GM21447 (cell line): ENCODE measurements around the gene CFI.
"Not testable (repeated sequence)": the region's sequence is repeated elsewhere in the genome, so short reads cannot be mapped to it uniquely, and the experiment has no call there.

Experiments used
- ATAC-seq: cut with Tn5 transposase; IDR thresholded peaks from one replicate; pipeline ENCODE4 v1.9.1; 2021; ENCODE audit not compliant: unreplicated experiment

Gene CFI

GRCh38 chr4:109801099-109801789 is 555 bp downstream of the CFI start:
- no peak for ATAC-seq

GRCh38 chr4:109798866-109799265 is 2.9 kb downstream of the CFI start:
- no peak for ATAC-seq

DNA sequence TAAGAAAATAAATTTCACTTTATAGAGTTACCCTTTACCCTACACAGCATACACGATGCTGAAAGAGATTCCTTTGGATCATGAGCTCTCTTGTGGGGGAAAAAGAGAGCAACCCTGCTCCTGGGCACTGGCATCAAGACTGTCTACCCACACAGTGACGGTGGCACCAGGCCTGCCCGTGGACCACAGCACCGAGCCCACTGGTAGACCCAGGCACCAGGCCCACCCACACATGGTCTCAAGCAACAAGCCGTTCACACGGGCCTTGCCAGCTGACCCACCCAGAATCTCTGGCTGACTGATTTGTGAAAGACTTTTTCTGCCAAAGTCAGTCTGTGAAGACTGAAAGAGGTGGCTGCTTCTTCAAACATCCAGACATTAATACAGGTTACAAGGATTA is 6.7 kb downstream of the CFI start:
- ATAC-seq = no peak

DNA sequence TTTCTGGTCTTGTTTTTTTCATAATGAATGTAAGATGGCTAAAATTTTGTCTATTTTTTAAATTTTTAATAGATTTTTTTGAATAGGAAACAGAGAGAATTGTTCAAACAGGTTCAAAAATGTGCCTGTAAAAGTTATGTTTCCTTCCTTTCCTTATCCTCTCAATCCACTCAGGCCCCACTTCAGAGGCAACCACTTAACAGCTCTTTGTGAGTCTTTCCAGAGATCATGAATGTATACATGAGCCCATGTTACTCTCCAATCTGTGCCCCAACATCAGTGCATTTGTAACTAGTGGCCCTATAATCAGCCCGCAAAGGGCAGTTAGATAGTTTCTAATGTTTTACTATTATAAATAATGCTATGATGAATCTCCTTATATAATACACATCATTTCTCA is 14.0 kb downstream of the CFI start:
- no peak for ATAC-seq

DNA sequence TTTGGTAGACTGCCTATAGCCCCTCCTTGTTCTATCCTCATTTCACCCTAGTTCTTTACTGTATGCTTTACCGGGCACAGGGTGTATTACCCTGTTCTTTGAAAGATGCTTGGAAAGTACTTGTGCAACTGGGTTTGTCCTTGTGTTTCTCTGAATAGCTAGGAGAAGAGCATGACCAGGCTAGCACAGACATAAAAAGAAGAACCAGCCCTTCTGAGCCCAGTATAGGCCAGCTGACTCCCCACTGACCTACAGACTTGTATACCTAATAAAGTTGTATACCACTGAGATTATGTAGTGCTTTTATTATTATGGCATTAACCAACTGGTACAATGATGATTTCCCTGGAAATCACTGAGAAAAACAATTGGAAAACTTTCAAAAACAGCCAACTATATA is 15.0 kb downstream of the CFI start:
- no peak for ATAC-seq

DNA sequence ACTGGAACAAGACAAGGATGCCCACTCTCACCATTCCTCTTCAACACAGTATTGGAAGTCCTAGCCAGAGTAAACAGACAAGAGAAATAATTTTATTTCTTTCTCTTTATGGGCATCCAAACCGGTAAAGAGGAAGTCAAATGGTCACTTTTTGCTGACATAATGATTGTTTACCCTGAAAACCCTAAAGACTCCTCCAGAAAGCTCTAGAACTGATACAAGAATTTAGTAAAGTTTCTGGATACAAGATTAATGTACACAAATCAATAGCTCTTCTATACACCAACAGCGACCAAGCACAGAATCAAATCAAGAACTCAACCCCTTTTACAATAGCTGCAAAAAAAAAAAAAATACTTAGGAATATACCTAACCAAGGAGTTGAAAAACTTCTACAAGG is 19.7 kb downstream of the CFI start:
- ATAC-seq = not testable (repeated sequence)

- no peak for ATAC-seq
These were observed 36.9 kb downstream of the CFI start for GRCh38 chr4:109764789-109765402.

DNA sequence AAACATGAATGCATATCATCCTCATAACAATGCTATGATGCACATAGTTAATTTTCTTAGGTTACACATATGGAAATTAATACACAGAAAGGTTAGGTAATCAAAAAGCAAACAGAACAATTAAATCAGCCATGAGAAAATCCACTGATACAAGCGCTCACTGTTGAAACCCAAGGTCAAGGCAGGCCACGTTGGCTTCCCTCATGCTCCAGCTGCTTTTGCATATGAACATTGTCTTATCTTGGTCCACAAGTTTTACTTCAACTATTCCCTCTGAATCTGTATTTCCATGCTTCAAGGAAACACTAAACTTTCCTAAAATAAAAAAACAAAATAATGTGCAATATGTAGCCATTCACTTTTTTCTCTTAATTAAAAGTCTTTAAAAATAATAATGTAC is 37.4 kb downstream of the CFI start:
- no peak for ATAC-seq

GRCh38 chr4:109760682-109761081 is 41.1 kb downstream of the CFI start:
- no peak for ATAC-seq

DNA sequence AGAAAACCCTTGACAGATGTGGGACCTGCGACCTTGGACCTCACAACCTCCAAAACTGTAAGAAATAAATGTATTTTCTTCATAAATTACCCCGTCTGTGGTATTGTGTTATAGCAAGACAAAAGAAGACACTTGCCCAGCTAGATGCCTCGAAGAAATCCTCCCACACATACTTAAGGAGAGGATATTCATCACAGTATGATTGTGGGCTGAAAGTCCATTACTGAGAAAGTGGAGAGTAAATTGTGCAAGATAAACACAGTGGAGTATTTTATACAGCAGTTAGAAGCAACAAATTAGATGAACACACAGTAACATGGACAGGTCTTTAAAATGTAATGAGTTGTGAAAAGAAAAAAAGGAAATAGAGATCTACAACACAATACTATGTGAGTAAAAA is 46.1 kb downstream of the CFI start:
- ATAC-seq = no peak

- ATAC-seq = no peak
These were observed 47.5 kb downstream of the CFI start for GRCh38 chr4:109754093-109754857.

DNA sequence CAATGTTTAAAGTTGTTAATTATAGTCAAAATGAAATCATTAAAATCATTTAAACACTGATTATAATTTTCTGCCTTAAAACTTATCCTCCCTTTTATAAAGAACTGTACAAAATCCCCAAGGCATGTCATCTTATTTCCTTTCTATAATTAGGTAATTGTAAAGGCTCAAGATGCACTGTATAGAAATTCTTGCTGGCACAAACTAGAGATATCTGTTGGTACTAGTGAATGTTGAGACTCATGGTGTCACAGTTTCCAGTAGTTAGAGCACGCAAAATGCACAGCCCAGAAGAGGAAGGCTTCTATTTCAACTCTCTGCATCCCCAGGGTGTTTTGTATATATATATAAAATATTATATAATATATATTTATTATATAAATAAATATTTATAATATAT is 49.3 kb downstream of the CFI start:
- ATAC-seq = no peak

DNA sequence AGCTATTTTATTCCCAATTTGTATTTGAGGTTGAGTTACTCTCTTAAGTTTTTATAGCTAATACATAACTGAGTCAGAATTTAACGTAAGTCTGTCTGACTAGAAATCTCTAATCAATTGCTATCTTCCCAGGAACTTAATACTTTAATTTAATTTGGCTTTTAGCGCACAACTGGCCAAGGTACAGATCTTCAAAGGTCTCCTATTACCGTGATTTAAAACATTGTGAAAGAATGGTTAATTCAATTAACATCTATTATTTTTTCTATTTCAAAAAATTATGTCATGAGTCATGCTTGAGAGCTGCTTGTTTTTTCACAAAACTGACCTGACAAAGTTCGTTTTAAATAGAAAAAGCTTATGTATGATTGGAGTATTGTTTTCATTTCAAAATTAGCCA is 49.9 kb downstream of the CFI start:
- no peak for ATAC-seq

DNA sequence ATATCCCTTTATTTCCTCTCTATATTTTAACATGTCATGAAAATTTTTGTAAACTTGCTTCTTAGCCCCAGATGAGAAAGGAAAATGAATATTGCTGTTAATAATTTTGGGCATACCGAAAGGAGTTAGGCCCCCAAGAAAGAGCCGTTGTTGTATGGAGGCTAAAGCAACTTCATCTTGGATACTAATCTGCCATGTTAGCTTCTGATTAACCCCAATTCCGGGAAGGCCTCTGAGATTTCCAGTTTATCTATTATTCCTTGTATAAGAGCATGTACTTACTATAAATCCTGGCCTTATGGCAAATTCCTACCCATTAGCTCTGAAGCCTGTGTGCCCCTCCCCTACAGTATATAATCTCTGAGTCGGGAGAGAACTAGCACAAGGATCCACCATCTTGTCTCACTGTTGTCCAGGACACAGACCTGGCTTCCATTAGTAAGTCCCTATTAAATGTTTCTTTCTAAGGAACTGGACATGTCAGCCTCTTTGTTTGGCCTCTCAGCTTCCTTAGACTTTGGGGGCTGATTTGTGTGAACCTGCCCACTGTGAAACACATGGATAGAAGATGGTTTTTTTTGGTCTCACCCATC is 51.1 kb downstream of the CFI start:
- ATAC-seq = no peak

DNA sequence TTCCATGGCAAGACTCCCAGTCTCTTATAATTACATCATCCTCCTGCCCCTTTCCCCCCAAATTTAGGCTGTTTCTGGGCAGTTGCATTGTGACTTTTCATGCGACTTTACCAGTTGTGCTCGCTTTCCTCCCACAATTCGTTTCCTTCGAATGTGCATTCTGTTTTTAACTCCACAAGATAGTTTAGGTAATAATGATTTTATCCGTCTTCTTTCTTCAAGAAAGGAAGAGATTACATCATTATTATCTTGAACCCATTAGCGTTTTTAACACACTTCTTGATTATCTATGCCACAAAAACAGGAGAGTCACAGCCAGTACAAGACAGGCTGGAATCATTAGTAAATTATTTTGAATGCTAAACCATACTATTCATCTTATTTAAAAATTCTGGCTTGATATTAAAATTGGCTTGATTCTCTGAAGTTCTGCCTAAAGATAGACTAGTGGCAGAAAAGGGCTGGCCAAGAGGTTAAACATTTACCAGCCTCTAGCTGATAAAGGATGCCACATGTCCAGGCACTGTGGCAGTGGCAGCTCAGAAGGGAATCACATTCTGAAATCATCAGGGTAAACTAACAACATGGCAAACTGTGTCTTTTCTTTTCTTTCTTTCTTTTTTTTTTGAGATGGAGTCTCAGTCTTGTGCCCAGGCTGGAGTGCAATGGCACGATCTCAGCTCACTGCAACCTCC is 52.3 kb downstream of the CFI start:
- no peak for ATAC-seq

DNA sequence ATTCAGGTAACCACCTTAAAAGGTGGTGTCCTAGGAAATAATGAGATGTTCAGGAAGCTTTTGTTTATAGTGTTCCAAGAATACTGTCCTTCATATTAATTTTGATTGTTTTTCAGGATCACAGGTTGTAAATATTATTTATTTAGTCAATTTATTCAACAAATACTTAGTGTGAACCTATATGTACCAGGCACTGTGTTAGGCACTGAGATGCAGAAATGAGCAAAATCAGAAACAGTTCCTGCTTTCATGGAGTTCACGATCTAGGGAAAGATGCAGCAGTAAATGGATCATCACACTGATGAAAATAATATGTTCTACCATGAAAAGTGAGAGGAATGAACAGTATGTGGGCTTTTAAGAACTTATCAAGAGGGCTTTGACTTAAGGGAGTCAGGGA is 53.7 kb downstream of the CFI start:
- ATAC-seq = no peak

- ATAC-seq = no peak
These were observed 55.1 kb downstream of the CFI start for GRCh38 chr4:109746728-109747127.

DNA sequence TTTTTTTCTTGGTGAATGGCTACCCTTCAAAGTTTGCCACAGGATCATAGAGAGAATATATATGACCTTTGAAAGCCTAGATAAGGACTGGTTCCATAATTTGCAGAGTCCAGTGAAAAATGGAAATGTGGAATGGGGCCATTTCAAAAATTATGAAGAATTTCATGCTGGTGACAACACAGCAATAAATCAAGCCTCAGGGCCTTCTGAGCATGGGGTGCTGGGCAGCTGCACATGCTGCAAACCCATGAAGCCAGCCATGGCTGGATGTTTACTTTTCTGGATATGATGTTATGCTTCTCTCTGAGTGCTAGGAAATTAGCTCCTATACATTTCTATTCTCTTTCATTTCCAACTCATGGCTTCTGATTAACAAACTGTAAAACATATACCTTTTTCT is 56.0 kb downstream of the CFI start:
- ATAC-seq = no peak

GRCh38 chr4:109739547-109739946 is 62.3 kb downstream of the CFI start:
- no peak for ATAC-seq

DNA sequence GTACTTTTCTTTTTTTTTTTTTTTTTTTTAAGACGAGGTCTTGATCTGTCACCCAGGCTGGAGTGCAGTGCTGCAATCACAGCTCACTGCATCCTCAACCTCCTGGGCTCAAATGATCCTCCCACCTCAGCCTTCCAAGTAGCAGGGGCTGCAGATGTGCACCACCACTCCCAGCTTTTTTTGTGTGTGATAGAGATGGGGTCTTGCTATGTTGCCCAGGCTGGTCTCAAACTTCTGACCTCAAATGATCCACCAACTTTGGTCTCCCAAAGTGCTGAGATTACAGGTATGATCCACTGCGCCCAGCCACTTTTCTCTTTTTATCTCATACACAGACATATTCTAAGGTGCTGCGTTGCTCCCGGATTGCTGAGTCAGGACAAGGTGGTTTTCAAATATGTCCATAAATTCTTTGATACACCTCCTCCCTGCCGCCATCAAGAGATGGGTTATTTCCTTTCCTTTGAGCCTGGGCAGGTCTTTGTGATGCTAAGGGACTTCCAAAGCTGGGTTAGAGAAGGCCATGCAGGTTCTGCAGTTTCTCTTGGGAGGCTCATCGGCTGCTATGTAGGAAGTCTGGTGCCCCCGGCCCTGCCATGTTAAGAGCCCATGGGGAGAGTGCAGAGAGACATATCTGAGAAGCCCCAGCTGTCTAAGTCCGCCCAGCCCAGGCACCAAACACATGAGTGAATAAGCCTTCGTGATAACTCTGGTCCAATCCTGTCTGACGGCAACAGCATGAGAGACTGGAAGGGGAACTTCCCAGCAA is 63.5 kb downstream of the CFI start:
- ATAC-seq = no peak
